HepG2 (cell line): Measurements from ENCODE around the gene TOMM20. TPM values are rescaled to one million over a fixed set of nuclear protein-coding genes. Genes with fewer than 3 reads are reported as not detected.

ENCODE experiments used
- CHD4 ChIP-seq: fragments of 200-600 bp; sonication (generic); IDR thresholded peaks from 2 replicates; pipeline ENCODE4 v1.7.0; 2017; ENCODE audit warnings: mild to moderate bottlenecking, low read length, borderline replicate concordance
- E2F5 ChIP-seq: sonication (generic); formaldehyde crosslinking; conservative IDR thresholded peaks from 2 replicates; pipeline ENCODE4 v1.4.0; 2020; ENCODE audit warnings: missing genetic modification reagents
- HOXA5 ChIP-seq: sonication (generic); formaldehyde crosslinking; IDR thresholded peaks from 2 replicates; pipeline ENCODE4 v1.4.0; 2020; ENCODE audit warnings: missing genetic modification reagents
- JUND ChIP-seq: sonication (generic); formaldehyde crosslinking; IDR thresholded peaks from 2 replicates; pipeline ENCODE4 v1.8.0; 2022; ENCODE audit warnings: mild to moderate bottlenecking, missing genetic modification reagents
- MTERF4 ChIP-seq: sonication (generic); formaldehyde crosslinking; IDR thresholded peaks from 2 replicates; pipeline ENCODE4 v1.8.0; 2023; ENCODE audit warnings: mild to moderate bottlenecking, missing genetic modification reagents
- MXD4 ChIP-seq: IDR thresholded peaks from 2 replicates; pipeline ENCODE4 v1.6.1; 2016; ENCODE audit warnings: mild to moderate bottlenecking, missing biosample characterization, missing genetic modification reagents
- MXI1 ChIP-seq: IDR thresholded peaks from 3 replicates; pipeline ENCODE4 v1.6.1; 2012; ENCODE audit warnings: low read depth, low read length, inconsistent platforms, borderline replicate concordance
- NR2C2 ChIP-seq: sonication (generic); formaldehyde crosslinking; IDR thresholded peaks from 2 replicates; pipeline ENCODE4 v1.4.0; 2020; ENCODE audit warnings: missing genetic modification reagents, mild to moderate bottlenecking, moderate library complexity, borderline replicate concordance
- NR2F6 ChIP-seq, 2 experiments: IDR thresholded peaks; 2 replicates each; pipeline ENCODE4 v1.6.1; 2016; ENCODE audit warnings: antibody characterized with exemption in 1 of 2, mild to moderate bottlenecking in 1 of 2
- RXRA ChIP-seq: sonication (generic); formaldehyde crosslinking; IDR thresholded peaks from 2 replicates; pipeline ENCODE4 v1.5.1; 2020; ENCODE audit warnings: missing genetic modification reagents
- SALL1 ChIP-seq: sonication (generic); formaldehyde crosslinking; IDR thresholded peaks from 2 replicates; pipeline ENCODE4 v1.8.0; 2022; ENCODE audit warnings: mild to moderate bottlenecking, missing genetic modification reagents
- SP2 ChIP-seq: sonication (generic); formaldehyde crosslinking; IDR thresholded peaks from 2 replicates; pipeline ENCODE4 v1.5.1; 2020; ENCODE audit warnings: mild to moderate bottlenecking, missing genetic modification reagents
- ZBTB3 ChIP-seq: sonication (generic); formaldehyde crosslinking; IDR thresholded peaks from 2 replicates; pipeline ENCODE4 v1.4.0; 2020; ENCODE audit warnings: low read depth, mild to moderate bottlenecking, moderate library complexity, missing genetic modification reagents, borderline replicate concordance
- ZKSCAN8 ChIP-seq: IDR thresholded peaks from 2 replicates; pipeline ENCODE4 v1.6.1; 2016; ENCODE audit warnings: borderline replicate concordance, missing genetic modification reagents, missing compliant biosample characterization
- ZNF296 ChIP-seq: sonication (generic); formaldehyde crosslinking; conservative IDR thresholded peaks from 2 replicates; pipeline ENCODE4 v1.5.0; 2020; ENCODE audit warnings: mild to moderate bottlenecking, missing genetic modification reagents
- ZNF431 ChIP-seq: sonication (generic); formaldehyde crosslinking; IDR thresholded peaks from 2 replicates; pipeline ENCODE4 v1.9.0; 2022; ENCODE audit warnings: missing genetic modification reagents, low read depth, mild to moderate bottlenecking, borderline replicate concordance
- ZNF773 ChIP-seq: sonication (generic); formaldehyde crosslinking; IDR thresholded peaks from 2 replicates; pipeline ENCODE4 v1.4.0; 2020; ENCODE audit warnings: missing genetic modification reagents, borderline replicate concordance
- polyA plus RNA-seq, 8 experiments: library from polyadenylated mRNA; depleted of rRNA in 3 of 8; stranded (reverse) in 7 of 8; unstranded in 1 of 8; fragments of >200 nt; fragmentation: Illumina TruSeq in 4 of 8; extraction: Trizol in 4 of 8; gene quantifications; 2 replicates each; pipeline versions ENCODE4 v1.2.1 to v1.2.3, GENCODE V29; 2011 to 2016; ENCODE audit warnings: low read depth in 4 of 8, missing spikeins in 1 of 8, mixed read lengths in 1 of 8; ENCODE audit not compliant: insufficient read depth in 1 of 8
- total RNA-seq, 5 experiments: library from RNA; depleted of rRNA; stranded (reverse); fragments of >200 nt; fragmentation: Illumina TruSeq; extraction: Trizol; gene quantifications; 2 replicates each; pipeline ENCODE4 v1.2.3, GENCODE V29; 2016; ENCODE audit warnings: low read depth in 1 of 5
- TF ChIP-seq, protein P1 (sequence below): sonication (generic); formaldehyde crosslinking; IDR thresholded peaks from 2 replicates; pipeline ENCODE4 v1.4.0; 2020; ENCODE audit warnings: missing genetic modification reagents
- TF ChIP-seq, protein P2 (sequence below): sonication (generic); formaldehyde crosslinking; IDR thresholded peaks from 2 replicates; pipeline ENCODE4 v1.4.0; 2020; ENCODE audit warnings: mild to moderate bottlenecking, missing genetic modification reagents

TOMM20 gene
- total and polyA plus RNA-seq, 2 of the 13 experiments (the other 11 are each of a cell fraction or from before 2014, with no cell fraction given), result 153 to 376 TPM

GRCh38 chr1:235069577-235070563 lies 58.8 kb downstream of the TOMM20 start (continued):
- TF ChIP-seq, protein P1, sequence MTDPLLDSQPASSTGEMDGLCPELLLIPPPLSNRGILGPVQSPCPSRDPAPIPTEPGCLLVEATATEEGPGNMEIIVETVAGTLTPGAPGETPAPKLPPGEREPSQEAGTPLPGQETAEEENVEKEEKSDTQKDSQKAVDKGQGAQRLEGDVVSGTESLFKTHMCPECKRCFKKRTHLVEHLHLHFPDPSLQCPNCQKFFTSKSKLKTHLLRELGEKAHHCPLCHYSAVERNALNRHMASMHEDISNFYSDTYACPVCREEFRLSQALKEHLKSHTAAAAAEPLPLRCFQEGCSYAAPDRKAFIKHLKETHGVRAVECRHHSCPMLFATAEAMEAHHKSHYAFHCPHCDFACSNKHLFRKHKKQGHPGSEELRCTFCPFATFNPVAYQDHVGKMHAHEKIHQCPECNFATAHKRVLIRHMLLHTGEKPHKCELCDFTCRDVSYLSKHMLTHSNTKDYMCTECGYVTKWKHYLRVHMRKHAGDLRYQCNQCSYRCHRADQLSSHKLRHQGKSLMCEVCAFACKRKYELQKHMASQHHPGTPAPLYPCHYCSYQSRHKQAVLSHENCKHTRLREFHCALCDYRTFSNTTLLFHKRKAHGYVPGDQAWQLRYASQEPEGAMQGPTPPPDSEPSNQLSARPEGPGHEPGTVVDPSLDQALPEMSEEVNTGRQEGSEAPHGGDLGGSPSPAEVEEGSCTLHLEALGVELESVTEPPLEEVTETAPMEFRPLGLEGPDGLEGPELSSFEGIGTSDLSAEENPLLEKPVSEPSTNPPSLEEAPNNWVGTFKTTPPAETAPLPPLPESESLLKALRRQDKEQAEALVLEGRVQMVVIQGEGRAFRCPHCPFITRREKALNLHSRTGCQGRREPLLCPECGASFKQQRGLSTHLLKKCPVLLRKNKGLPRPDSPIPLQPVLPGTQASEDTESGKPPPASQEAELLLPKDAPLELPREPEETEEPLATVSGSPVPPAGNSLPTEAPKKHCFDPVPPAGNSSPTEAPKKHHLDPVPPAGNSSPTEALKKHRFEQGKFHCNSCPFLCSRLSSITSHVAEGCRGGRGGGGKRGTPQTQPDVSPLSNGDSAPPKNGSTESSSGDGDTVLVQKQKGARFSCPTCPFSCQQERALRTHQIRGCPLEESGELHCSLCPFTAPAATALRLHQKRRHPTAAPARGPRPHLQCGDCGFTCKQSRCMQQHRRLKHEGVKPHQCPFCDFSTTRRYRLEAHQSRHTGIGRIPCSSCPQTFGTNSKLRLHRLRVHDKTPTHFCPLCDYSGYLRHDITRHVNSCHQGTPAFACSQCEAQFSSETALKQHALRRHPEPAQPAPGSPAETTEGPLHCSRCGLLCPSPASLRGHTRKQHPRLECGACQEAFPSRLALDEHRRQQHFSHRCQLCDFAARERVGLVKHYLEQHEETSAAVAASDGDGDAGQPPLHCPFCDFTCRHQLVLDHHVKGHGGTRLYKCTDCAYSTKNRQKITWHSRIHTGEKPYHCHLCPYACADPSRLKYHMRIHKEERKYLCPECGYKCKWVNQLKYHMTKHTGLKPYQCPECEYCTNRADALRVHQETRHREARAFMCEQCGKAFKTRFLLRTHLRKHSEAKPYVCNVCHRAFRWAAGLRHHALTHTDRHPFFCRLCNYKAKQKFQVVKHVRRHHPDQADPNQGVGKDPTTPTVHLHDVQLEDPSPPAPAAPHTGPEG (CRISPR knock-in tag), result peak; percentile 66; the same call in 1 of the 2 replicates
- no peak for TF ChIP-seq ZNF773
- no peak for TF ChIP-seq CHD4
- peak; percentile 86 for TF ChIP-seq RXRA (CRISPR knock-in tag)
- peak; percentile 92 for TF ChIP-seq SALL1 (CRISPR knock-in tag)
- peak; percentile 64; the same call in 1 of the 2 replicates for TF ChIP-seq ZKSCAN8
- peak; percentile 20; the same call in 1 of the 2 replicates for TF ChIP-seq HOXA5 (CRISPR knock-in tag)
- TF ChIP-seq JUND (CRISPR knock-in tag), result peak; percentile 80
- peak; percentile 43; the same call in 1 of the 2 replicates for TF ChIP-seq NR2C2 (CRISPR knock-in tag)
- TF ChIP-seq SP2, result no peak
- 0 out of 3 replicates have a peak, but pooled peaks have one; percentile 55 for TF ChIP-seq MXI1
- TF ChIP-seq, protein P2, sequence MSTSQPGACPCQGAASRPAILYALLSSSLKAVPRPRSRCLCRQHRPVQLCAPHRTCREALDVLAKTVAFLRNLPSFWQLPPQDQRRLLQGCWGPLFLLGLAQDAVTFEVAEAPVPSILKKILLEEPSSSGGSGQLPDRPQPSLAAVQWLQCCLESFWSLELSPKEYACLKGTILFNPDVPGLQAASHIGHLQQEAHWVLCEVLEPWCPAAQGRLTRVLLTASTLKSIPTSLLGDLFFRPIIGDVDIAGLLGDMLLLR (CRISPR knock-in tag), result peak; percentile 41; the same call in 1 of the 2 replicates
- TF ChIP-seq MXD4 (CRISPR knock-in tag), result peak; percentile 25; the same call in 1 of the 2 replicates
- TF ChIP-seq E2F5 (CRISPR knock-in tag), result no peak
- TF ChIP-seq ZBTB3 (CRISPR knock-in tag), result no peak
- peak; percentile 80 for TF ChIP-seq NR2F6 (IDR thresholded peaks at IDR 0.05)
- peak; percentile 85 for TF ChIP-seq NR2F6 (CRISPR knock-in tag; IDR thresholded peaks at IDR 0.05)
- peak; percentile 83; the same call in 1 of the 2 replicates for TF ChIP-seq ZNF431 (CRISPR knock-in tag)
- 0 out of 2 replicates have a peak, but pooled peaks have one; percentile 41 for TF ChIP-seq MTERF4
- peak; percentile 86 for TF ChIP-seq ZNF296 (CRISPR knock-in tag)
